GM21529 (cell line): ENCODE measurements around the gene VWC2.
A peak's percentile ranks its signal among the peaks of the same experiment; 100 is the strongest.

Experiments
- ATAC-seq: cut with Tn5 transposase; IDR thresholded peaks from one replicate; pipeline ENCODE4 v1.9.1; 2021; ENCODE audit not compliant: unreplicated experiment

Gene VWC2

DNA sequence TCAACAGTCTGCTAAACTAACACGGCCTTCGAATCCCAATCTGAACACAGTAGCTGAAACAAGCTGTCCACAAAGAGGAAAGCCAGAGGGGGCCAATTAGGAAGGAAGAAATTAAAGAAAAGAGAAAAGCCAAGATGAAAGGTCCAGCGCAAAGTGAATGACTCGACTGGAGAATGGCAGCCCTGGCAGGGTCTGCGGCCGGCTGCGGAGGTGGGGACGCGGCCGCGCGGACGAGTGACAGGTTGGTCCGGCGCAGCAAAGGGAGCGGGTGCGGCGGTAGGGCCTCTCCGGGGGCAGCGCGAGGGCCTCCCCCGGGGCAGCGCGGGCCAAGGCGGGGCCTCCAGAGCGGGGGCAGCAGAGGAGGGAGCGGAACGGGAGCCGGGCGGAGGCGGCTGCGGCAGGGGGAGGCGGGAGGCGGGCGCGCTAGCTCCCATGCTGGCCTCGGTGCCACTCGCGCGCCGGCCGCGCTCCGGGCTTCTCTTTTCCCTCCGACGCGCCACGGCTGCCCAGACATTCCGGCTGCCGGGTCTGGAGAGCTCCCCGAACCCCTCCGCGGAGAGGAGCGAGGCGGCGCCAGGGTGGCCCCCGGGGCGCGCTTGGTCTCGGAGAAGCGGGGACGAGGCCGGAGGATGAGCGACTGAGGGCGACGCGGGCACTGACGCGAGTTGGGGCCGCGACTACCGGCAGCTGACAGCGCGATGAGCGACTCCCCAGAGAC is at the start of gene VWC2:
Gene VWC2, plus strand, starts transcription at position 421 of the 718 bp plus-strand sequence. CDS start 1,798 bp downstream, outside the sequence.
- ATAC-seq: no peak

DNA sequence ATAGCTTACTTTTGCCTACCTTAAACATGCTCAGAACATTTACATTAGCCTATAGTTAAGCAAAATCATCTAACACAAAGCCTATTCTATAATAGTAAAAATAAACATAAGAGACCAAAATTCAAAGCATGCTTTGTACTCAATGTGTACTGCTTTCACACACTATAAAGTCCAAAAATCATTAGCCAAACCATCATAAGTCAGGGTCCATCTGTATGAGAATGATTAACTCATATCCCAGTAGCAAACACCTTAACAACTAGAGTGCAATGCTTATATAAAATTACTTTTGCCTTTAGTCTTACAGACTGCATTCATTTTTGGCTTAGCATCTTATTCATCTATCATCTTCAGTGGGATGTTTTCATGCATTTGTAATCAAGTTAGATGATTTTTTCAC is 49.4 kb upstream of the VWC2 start:
- no peak for ATAC-seq

DNA sequence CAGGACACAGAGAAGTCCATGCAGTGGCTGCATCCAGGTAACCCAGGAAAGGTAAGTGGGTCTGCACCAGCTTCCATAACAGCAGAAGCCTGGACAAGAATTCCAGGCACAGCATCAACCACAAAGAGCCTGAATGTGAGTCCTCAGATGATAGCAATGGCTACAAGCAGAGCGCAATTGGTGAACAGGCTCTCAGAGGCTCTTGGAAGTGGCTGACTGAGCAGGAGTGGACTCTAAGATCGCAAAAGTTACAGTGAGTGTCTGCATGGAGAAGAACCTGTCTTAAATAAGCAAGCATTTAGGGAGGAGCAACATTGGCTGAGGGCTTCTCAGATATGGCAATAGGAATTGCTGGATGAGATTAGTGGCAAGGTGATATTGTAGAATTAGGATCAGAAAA is 41.6 kb upstream of the VWC2 start:
- ATAC-seq: no peak

DNA sequence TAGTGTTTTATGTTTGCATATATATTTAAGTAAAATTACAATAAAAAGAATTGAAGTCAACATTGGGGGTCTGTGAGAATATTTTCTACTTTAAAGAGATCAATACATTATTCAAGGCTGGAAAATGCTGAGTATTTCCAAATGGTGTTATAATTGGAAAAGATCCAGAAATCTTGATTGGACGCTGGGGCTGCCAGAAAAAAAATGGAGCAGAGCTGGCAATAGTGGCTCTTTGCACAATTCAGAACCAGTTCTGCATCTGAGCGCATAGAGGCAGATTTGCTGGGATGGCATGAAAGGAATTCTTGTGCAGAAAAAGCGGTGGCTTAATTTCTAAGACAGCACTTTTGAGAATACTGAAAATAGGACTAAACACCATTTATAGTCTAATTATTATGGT is 10.8 kb upstream of the VWC2 start:
- no peak for ATAC-seq

DNA sequence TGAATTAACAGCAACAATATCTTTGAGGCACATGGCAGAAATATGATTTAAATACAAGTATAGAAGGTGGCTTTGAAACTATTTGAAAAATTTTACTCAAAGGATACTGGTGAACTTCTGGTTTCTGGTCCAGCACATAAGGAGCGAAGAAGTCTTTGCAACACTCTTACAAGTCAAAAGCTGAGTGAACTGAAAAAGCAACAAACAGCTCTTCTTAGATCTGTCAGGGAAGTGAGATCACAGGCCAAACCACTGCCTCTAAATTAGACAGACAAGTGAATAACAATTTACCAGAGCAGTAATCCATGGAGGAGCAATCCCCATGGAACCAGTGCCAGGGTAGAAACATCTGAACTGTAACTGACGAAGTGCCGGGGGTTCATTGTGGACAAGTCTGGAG is 9.6 kb upstream of the VWC2 start:
- peak; percentile 17 for ATAC-seq

DNA sequence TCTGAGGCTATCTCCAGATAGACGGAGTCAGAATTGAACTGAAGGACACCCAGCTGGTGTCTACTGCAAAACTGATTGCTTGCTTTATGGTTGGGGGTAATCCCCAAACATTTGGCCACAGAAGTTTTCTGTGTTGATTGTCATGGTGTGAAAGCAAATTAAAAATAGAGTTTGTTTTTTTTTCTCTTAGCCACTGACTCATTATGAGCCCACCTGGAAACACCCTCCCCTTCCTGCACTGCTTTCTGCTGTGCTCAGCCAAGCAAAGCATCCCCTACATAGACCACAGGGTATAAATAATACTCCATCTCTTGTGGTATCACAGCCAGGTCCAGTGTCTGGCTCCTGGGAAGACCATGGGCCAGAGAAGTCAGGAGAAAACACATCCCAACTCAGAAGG is 6.5 kb upstream of the VWC2 start:
- peak; percentile 82 for ATAC-seq

DNA sequence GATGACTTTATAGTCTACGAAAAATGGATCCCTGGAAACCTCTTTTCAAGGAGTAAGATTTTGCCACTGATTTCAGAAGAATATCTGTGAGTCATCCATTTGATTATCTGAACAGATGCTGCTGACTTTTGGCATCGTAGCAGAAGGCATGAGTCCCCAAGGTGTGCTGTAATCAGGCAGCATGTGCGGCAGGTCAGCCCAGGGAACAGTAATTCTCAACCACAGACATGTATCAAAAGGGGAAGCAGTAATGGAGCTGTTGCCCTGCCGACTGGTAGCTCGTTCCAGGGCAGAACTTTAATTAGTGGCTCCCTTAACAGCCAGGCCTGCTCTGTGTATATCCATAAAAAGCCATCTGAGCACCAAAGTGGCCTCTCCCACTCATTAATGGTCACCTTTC is 5.7 kb upstream of the VWC2 start:
- no peak for ATAC-seq

DNA sequence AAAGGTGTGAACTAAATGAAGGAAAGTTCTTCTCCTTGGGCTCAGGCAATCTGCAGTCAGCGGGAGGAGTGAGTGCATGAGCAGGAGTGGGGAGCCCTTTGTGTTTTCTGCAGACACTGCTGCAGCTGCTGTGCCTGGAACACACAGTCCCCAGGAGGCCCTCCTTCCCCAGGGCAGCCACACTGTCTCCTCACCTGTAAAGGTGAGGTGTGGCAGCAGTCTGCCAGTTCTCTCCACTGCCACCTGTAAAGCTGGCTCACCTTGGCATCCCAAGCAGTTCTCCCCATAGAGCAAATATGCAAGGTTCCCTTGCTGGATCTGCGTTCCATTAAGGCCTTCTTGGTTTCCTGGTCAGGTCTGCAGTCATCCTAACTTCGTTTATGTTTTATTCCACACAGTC is 5.2 kb upstream of the VWC2 start:
- no peak for ATAC-seq

DNA sequence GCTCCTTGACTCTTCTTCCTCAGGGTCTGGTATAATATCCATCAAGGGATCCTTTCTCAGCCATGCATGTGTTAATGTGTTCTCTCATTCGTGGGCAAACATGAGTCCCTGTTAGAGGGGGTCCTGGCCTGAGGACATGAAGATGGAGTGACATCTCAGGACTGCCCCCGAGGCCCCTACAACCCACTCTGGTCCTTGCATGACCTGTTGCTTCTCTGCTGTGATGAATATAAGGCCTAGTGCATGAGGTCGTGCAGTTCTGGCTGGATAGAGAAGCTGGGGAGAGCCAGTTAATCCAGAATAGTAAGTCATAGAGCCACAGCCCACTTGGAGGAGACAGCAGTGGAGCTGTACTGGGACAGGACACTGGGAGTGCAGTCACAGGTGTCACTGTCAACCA is 4.6 kb upstream of the VWC2 start:
- ATAC-seq: no peak

DNA sequence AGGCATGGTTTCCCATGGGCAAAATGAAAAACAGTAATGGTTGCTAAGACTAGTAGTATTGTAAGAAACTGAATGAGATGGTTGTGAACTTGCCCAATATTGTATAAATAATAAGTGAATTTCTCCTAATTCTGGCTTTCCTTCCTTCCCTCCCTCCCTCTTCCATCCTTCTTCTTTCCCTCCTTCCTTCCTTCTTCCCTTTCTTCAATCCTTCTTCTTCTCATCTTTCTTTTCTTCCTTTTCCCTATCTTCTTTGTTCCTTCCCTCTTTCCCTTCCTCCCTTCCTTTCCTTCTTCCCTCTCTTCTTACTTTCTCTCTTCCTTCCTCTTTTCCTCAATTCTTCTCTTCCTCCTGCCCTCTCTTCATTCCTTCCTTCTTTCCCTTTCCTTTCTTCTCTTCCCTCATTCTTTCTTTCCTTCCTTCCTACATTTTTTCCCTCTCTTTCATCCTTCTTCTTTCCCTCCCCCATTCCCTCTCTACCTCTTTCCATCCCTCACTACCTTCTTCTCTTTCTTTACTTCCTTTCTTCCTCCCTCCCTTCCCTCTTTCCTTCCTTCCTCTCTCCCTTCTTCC is 4.1 kb upstream of the VWC2 start:
- ATAC-seq: no peak

DNA sequence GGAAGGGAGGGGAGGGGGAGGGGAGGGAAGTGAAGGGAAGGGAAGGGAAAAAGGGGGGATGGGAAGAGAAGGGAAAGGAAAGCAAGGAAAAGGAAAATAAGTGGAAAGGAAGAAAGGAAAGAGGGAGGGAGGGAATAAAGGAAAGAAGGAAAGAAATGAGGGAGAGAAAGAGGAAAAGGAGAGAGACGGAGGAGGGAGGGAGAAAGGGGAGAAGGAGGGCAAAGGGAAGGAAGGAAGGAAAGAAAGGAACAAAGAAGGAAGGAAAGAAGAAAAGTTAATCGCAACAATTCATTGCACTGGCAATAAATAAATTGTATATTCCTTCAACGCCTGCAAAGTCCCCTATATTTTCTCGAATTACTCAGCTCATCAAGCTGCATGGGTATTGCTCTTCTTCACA is 2.6 kb upstream of the VWC2 start:
- ATAC-seq: no peak

DNA sequence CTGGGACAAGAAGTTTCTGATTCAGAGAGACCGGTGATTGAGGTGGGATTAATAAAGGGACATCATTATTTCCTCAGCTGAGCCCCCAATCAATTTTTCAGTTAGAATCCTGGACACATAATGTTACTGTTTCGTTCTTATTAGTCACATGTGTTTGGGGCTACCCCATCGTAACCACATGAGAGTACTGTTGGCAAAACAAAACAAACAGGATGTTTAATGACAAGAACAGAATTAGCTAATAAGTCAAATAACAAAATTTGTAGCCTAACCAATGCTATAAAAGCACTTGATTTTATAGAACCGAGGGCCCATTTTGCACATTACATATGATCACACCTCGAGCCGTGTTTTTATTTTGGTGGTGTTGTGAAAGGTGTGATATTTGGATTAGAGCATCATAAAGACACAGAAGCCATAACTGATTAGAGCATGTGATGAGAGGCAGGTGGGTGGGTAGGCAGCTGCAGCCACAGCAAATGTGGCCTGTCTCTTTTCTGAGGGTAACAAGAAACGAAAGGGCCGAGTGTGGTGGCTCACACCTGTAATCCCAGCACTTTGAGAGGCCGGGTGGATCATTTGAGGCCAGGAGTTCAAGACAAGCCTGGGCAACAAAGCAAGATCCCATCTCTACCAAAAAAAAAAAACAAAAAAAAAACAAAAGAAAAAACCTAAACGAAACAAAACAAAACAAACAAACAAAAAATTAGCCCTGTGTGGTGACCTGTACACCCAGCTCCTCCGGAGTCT is 1.8 kb upstream of the VWC2 start:
- peak; percentile 25 for ATAC-seq

DNA sequence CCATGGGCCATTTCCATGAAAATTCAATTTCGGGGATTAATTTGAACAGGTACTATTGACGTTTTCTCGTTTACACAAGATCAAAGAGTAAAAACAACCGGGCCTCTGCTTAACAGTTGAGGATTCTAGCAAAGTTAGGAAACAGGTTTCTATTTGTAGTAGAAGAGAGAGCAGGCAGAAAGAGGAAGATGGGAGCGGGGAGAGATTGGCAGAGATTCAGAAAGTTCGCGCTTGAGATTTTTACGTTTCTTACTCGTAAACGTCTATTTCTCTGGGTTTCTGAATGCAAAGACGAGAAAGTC is 571 bp upstream of the VWC2 start:
- ATAC-seq: no peak

DNA sequence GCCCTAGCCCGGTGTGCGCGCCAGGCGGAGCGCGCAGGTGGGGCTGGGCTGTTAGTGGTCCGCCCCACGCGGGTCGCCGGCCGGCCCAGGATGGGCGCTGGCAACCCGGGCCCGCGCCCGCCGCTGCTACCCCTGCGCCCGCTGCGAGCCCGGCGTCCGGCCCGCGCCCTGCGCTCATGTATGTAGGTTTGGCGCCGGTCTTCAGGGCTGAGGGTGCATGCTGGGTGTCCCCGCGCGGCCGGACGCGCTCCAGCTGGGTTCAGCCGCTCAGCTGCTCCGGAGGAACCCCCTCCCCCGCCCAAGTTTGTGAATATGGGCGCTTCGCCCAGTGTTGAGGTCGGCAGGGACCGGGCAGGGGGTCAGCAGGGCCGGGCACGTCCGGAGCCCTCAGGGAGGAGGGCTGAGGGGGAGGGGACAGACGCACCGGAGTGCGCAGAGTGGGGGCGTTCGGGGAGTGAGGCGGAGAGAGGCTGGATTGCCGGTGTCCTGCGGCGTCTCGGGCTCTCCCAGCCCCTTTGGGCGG is 559 bp downstream of the VWC2 start:
- ATAC-seq: no peak

DNA sequence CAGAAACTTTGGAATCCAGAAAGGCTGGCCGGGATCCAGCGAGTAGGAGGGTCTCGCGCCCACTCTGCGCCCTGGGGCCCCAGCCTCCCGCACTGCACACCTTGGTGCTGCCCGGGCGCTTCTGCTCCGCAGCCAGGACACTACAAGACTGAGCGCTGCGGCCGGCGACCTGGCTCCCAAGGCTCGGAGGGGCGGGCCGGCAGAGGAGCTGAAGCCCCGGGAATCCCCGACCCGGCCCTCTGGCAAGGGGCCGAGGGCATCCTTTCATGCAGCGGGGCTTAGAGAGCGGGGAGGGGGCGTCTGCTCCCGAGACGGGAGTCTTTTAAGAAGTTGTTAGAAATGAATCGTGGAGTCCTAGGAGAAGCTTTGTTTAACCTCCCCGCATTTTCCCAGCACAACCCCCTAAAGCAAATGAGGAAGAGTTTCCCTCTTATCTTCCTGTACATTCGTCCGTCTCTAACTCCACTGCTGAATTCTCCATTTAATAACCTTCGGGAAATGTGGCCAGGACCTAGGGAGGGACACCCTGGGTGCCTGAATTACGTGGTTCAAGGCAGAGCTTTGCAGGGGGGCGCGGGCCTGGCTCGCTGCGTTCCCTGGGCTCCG is 1.1 kb downstream of the VWC2 start:
- no peak for ATAC-seq

DNA sequence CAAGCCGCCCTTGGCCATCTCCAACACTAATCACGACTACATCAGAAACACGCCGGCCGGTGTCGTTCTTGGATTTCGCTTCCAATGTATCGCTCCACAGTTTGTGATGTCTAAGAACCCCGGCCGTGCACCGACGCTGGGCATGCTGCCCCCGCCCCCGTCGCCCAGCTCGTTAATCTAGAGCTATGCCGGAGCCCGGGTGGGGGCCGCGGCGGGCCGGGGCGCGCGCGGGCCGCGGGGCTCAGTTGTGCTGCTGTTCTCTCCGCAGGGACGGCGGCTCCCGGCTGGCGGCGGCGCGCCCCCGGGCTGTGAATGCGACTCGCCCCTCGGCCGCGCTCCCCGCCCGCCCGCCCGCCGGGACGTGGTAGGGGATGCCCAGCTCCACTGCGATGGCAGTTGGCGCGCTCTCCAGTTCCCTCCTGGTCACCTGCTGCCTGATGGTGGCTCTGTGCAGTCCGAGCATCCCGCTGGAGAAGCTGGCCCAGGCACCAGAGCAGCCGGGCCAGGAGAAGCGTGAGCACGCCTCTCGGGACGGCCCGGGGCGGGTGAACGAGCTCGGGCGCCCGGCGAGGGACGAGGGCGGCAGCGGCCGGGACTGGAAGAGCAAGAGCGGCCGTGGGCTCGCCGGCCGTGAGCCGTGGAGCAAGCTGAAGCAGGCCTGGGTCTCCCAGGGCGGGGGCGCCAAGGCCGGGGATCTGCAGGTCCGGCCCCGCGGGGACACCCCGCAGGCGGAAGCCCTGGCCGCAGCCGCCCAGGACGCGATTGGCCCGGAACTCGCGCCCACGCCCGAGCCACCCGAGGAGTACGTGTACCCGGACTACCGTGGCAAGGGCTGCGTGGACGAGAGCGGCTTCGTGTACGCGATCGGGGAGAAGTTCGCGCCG is 1.9 kb downstream of the VWC2 start:
- no peak for ATAC-seq

DNA sequence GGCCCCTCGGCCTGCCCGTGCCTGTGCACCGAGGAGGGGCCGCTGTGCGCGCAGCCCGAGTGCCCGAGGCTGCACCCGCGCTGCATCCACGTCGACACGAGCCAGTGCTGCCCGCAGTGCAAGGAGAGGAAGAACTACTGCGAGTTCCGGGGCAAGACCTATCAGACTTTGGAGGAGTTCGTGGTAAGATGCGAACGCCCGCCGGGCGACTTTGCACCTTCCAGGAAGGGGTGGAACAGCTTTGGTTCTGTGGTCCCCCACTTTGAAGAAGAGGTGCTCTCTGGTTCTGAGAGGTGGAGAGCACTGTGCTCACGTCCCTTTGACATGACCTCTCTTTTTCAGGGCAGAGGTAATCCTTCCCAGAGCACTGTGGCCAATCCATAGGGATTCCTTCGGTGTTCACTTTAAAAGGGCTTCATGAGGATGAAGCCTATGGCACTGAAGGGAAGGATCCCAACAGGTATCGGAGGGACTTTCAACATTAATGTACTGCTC is 2.6 kb downstream of the VWC2 start:
- no peak for ATAC-seq

DNA sequence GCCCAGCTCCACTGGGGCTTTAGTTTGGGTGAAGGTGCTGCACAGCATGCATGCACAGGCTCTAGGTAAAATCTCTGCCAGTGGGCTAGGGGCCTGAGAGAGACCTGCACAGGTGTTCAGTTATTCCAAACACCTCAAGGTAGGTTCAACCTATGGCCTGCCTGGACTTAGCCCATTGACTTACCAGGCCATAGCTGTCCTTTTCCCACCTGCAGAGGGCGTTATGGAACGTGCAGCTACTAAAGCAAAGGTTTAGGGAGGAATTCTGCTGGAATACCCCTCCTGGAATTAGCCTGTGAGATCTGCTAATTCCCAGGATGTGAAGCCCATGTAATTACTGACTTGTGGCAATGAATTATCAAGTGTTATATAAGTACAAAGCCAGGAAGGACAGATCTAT is 3.6 kb downstream of the VWC2 start:
- ATAC-seq: no peak

DNA sequence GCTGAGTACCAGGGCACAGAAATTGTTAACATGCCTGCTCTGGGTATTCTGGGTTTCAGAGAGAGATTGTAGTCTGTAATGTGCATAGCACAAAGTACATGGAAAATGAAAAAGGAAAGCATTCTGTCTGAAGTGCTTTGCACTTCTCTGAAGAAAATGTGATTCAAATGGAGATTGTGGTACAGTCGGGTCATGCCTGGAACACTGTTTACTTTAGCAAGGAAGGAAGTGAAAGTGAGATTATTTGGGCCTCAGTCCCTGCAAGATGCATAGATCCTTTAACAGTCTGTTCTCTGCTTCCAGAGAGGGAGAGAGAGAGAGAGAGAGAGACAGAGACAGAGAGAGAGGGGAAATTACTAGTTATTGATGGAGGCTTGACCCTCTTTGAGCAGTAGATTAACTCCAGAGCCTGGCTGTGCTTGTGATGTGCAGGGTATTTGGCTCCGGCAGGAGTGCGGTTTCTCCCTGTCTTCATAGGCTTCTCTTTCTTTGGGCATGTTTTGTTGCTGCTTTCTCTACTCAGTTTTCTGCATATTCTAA is 5.4 kb downstream of the VWC2 start:
- peak; percentile 68 for ATAC-seq

DNA sequence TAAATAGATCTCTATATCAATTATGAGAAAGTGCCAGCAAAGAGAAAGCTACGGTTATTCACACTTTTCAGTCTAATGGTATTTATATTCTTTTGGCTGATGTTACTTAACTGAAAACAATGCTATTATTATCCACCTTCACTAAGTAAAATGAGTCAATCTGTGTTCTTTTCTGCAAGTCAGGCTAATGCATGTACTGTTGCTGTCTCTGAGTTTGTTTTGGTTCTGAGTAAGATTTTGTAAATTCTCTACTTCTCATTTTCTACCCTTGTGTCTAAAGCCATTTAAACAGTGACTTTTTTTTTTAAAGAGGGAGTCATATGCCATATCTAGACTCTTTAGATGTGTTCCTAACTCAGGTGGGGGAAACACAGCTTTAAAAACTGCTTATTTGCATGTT is 7.5 kb downstream of the VWC2 start:
- no peak for ATAC-seq
